T-helper 1 cell (primary cell): Measurements from ENCODE around the gene PARK7.
"Not testable (repeated sequence)": the region's sequence is repeated elsewhere in the genome, so short reads cannot be mapped to it uniquely, and the experiment has no call there.

Experiments
- DNase-seq, 5 donors: peaks; one replicate each; pipeline ENCODE4 v3.0.0-alpha.2; 2012 to 2020

The PARK7 gene

DNA sequence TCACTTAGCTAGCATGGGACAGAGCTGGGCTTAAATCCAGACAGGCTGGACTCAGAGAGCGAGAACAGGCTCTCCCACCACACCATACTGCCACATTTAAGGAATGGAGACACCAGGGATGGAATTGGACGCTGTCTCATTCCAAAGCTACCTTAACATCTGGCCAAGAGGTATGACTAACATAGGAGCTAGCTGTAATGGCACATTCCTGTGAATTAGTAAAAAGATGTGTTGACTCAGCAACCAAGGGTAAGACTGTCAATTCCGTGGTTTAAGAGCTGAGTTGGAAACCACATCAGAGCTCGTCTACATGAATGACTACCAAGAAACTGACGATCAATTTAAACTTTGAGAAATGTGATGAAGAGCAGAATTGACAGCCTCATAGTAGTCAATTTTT is 12.6 kb upstream of the PARK7 start:
- DNase-seq, result peak in 1 of 5 donors; percentile 87

DNA sequence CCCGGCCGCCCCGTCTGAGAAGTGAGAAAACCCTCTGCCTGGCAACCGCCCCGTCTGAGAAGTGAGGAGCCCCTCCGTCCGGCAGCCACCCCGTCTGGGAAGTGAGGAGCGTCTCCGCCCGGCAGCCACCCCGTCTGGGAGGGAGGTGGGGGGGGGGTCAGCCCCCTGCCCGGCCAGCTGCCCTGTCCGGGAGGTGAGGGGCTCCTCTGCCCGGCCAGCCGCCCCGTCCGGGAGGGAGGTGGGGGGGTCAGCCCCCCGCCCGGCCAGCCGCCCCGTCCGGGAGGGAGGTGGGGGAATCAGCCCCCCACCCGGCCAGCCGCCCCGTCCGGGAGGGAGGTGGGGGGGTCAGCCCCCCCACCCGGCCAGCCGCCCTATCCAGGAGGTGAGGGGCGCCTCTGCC is 8.7 kb upstream of the PARK7 start:
- not testable (repeated sequence) for DNase-seq

DNA sequence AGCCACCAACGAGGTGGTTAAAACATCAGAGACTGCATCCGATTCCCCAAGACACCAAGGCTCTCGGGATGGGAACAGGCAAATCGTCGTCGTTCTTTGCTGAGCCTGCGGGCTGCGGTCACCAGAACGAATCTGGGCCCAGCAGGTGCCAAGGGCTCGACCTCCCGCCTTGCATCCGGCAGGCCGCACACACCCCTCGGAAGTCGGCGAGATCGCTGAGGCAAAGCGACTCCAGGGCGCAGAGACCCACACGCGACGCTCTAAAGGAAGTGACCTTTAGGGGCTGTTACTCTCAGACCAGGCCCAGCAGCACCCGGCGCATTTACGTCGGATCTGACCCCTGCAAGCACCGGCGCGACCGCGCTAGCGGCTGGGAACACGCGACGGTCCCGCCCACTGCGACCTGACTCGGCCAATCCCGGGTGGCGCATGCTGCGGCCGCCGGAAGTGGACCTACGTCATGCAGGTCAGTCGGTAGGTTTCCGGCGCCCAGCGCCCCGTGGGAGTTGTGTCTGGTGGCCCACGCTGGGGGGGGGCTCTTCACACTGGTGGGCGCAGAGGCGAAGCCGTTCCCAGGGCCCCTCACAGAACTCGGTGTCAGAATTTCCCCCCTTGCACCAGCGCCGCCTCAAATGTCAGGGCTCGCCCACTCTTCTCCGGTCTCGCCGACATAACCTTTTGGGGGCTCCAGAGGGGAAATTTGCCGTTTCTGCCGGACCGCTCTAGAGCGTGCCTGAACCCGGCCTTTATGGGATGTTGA is 7.5 kb upstream of the PARK7 start:
- peak; percentile 56 to 92 (median 61) for DNase-seq

DNA sequence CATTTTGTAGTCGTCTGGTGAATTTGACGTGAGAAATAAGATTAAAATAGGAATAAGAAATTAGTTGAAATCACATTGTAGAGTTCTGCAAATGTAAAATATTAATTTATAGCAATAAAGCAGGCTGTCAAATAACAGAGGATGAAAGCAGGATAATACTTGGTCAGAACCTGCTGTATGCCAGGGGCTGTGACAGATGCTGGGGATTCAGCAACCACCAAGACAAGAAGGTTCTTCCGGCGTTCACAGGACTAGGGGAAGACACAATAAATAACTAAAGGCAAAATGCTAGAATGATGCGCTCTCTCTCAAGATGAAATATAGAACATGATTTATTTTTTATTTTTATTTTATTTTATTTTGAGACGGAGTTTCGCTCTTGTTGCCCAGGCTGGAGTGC is 6.8 kb upstream of the PARK7 start:
- no peak for DNase-seq

DNA sequence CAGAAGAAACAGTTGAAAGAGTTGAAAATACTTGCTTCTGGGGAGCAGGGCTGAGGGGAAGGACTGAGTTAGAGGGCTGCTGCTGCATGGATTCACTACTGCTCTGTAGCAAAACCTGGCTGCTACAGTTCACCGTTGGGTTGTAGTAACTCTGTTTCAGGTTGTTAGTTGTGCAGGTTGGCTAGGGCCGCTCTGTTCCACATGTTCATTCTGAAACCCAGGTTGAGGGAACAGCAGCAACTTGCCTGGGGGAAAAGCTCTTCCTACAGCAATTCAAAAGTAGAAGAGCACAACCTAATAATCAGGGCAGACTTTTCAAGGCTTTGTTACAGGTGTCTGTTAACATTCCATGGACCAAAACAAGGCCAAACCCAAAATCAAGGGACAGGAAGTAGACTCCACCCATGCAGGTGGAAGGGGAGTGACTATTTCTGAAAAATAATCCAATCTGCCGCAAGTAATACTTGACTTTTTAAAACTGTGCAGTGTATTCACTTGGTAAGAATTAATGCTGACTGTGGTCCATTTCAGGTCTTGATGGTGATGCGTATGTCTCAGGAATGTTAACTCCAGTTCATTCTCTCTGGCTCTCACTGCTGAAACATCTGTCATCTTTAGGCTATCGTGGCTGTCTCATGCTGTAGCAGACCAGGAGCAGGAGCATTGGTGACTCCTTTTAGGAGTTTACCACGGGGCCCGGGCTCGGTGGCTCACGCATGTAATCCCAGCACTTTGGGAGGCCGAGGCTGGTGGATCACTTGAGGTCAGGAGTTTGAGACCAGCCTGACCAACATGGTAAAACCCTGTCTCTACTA is 5.1 kb upstream of the PARK7 start:
- no peak for DNase-seq

DNA sequence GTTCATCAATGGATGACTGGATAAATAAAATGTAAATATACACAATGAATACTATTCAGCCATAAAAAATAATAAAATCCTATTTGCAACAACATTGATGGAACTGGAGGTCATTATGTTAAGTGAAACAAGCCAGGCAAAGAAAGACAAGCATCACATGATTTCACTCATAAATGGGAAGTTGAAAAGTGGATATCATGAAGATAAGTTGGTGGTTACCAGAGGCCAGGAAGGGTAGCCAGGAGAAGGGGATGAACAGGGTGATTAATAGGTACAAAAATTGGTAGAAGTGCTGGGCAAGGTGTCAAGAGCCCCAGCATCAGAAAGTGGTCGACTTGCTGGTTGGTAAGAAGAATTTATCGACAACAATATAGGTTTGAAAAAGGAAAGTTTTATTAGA is 1.3 kb upstream of the PARK7 start:
- no peak for DNase-seq

DNA sequence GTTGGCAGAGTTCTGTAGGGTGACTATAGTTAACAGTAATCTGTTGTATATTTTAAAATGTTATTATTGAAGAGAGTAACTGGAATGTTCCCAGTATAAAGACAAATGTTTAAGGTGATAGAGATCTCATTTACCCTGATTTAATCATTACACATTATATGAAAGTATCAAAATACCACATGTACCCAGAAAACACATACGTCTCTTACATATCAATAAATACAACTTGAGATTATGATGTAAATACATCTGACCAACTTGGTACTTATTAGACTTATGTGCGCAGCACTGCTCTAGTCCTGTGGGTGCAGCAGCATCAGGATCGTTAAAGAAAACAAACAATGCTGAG is 670 bp upstream of the PARK7 start:
- DNase-seq, result no peak

DNA sequence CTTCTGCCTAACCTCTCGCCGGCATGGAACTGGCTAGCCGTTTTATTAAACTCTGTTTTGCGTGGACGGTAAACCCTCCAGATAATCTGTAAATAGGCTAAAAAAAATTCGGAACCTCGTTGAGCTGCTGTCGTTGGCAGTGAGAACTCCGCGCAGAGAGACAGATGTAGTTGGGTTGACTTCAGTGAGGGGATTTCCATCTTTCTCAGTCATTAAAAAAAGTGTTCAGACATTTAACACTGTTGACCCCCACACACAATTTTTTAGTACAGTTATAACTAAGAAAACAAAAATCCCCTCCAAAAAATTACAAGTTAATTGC is 464 bp downstream of the PARK7 start:
- DNase-seq, result peak in 2 of 5 donors; percentile 21 to 31

DNA sequence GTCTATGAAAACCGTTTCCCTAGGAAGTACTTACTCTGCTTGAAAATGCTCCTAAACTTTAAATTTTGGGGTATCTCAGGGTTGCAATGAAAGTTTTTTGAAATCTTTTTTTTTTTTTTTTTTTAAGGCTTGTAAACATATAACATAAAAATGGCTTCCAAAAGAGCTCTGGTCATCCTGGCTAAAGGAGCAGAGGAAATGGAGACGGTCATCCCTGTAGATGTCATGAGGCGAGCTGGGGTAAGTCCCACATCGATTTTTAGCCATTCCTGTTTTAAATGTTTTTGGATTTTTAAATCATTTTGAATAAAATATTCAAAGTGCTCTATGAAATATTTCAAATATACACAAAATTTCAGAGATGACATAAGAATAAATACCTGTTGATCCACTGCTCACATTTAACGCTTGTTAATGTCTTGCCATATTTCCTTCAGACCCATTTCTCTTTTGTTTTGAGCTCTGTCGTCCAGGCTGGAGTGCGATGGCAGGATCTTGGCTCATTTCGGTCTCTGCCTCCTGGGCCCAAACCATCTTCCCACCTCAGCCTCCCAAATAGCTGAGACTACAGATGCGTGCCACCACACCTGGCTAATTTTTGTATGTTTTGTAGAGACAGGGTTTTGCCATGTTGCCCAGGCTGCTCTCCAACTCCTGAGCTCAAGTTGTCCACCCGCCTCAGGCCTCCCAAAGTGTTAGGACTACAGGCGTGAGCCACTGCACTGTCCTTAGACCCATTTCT is 1.3 kb downstream of the PARK7 start:
- no peak for DNase-seq

DNA sequence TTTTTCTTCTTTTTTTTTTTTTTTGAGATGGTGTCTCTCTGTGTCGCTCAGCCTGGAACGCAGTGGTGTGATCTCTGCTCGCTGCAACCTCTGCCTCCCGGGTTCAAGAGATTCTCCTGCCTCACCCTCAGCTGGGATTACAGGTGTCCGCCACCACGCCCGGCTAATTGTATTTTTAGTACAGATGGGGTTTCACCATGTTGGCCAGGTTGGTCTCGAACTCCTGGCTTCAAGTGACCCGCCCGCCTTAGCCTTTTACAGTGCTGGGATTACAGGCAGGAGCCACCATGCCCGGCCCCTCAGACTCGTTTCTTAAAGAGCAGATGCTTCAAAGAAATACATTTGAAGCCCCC is 1.8 kb downstream of the PARK7 start:
- DNase-seq, result not testable (repeated sequence)

DNA sequence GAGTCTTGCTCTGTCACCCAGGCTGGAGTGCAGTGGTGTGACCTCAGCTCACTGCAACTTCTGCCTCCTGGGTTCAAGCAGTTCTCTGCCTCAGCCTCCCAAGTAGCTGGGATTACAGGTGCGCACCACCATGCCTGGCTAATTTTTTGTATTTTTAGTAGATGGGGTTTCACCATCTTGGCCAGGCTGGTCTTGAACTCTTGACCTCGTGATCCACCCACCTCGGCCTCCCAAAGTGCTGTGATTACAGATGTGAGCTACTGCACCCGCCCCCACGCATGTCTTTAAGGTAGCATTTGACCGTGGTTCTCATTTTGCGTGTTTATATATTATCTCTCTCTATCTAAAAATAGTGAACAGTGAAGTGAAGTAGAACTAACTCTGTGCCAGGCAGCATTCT is 2.3 kb downstream of the PARK7 start:
- DNase-seq, result not testable (repeated sequence)

DNA sequence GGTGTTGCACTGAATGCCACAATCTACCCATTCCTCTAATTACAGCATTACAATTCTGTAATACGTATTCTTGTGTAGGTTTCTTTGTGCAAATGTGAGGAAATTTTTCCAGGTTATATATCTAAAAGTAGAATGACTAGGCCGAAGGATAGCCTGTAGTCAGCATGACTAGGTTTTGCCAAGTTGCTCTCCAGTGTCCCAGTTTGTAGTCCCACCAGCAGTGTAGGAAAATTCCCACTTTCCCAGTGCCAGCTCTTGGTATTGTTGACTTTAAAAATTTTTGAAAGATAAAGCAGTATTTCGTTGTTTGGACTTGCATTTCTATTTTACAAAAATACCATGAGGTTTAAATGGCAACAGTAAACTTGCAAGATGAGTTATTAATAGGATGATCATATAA is 3.0 kb downstream of the PARK7 start:
- no peak for DNase-seq

DNA sequence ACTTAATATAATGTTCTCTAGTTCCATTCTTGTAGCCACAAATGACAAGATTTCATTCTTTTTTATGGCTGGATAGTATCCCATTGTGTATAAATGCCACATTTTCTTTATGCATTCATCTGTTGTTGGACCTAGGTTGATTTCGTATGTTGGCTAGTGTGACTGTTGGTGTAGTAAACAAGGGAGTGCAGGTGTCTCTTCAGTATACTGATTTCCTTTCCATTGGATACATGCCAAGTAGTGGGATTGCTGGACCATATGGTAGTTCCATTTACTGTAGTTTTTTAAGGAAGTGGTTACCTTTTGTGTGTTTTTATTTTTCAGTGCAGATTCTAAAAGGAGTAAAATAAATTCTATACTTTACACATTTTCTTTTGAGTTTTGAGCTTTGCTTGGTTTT is 5.7 kb downstream of the PARK7 start:
- DNase-seq, result no peak

DNA sequence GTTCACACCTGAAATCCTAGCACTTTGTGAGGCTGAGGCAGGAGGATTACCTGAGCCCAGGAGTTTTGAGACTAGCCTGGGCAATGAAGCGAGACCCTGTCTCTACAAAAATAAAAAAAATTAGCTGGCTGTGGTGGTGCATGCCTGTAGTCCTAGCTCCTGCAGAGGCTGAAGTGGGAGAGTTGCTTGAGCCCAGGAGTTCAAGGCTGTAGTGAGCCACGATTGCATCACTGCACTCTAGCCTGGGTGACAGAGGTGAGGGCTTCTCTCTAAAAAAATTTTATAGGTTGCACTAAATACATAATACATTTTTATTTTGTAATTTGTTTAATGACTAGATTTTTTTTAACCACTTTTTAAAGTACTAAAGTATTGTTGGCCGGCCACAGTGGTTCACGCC is 6.1 kb downstream of the PARK7 start:
- DNase-seq, result no peak

DNA sequence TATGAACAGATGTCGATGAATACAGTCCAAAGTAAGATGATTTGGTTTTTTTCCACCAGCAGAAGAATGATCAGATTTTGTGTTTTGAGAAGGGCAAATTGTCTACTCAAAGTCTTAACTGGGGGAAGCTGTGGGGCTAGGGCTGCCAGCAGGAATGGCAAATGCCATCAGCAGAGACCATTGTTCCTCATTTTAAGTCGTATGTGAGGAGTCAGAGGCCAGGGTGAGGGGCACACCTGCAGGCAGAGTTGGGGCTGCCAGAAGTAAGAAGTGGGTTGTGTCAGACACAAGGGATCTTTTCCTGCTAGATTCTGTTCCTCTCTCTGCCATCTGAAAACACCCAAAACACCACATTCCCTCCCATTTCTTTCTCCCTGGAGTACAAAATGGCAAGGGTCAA is 8.7 kb downstream of the PARK7 start:
- DNase-seq, result no peak

DNA sequence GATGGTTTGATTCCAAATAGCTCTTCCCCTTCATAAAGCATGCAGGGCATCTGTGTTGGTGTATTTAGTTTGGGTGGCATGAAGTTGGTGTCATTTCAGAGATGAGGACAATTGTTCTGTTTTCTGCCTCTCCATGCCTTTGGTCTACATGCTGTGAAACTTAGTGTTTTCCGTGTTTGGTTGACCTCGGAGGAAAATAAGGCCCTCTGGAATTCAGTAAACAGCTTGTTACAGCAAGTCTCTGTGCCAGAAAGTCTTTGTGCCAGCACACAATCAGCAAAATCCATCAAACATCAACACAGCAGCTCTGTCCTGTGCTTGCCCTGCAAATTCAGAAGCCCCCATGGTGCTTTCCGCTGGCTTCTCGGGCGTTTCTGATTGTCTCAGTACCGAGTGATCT is 9.5 kb downstream of the PARK7 start:
- DNase-seq, result no peak

DNA sequence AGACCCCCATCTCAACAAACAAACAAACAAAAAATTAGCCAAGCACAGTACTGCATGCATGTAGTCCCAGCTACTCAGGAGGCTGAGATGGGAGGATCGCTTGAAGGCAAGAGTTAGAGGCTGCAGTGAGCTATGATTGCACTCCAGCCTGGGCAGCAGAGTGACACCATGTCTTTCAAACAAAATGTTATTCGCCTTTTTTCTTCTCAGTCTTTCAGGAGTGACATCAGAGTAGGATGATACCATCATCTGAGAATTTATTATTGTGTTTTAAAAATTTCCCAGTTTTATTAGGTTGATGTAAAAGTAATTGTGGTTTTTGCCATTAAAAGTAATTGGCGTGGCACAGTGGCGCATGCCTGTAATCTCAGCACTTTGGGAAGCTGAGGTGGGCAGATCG is 10.8 kb downstream of the PARK7 start:
- no peak for DNase-seq

DNA sequence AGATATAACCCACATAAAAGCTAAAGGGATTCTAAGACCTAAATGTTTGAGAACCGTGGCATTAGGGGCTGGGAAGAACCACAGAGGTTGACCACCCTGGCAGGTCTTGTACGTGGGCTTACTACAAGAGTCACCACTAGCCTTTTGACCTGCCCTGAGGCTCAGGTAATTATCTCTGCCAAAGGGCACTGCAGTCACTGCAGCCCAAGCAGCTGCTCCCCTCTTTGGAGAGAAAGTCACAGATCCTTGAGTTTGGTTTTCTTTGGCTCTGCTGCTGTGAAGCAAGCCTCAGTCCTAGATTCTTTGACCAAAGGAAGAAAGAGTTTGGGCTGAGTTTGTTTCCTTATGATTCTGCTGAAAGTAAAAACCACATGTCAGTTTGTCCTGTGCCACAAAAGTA is 11.6 kb downstream of the PARK7 start:
- no peak for DNase-seq

DNA sequence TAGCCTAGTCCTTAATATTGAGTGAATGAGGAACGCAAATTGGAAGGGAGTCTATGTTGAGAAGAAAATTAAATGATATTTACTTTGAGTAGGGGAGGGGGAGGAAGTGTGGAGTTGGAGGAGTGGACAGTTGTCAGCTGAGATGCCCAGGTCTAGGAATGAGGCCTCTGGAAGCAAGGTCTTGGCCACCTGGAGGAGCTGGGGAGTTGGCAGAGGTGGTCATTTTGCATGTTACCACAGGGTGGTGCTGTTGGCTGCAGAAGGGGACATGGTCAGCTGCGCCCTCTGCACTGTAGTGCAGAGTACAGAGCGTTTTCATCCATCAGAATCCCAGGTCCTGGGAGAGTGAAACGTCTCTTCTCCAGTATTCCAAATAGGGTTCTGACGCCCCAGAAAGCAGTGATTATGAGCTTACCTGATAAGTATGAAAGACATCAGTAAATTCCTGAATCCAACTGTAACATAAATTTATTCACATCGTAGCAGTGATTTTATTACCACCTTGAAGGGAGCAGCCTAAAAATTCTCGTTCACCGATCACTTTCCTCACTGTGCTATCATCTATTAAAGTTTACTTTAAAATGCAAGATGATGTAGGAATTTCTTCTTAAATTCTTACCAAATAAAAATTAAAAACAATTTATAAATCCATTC is 13.8 kb downstream of the PARK7 start:
- peak in 1 of 5 donors; percentile 12 for DNase-seq

DNA sequence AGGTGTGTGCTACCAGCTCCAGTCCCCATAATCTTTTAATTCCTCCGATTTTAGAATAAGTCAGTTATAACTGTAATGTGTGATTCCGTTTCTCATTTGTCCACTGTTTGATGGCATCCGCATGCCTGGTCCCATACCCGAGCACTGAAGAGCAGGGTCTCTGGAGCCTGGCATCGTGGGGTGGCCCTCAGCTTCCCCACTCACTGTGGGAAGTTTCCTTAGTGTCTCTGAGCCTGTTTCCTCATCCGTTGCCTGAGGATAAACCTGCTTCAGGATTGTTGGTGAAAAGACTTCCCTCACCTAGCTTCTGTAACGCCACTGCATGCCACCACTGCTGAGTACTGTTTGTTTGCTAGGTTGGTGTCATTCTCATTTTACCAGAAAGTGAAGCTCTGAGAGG is 19.5 kb downstream of the PARK7 start:
- no peak for DNase-seq

DNA sequence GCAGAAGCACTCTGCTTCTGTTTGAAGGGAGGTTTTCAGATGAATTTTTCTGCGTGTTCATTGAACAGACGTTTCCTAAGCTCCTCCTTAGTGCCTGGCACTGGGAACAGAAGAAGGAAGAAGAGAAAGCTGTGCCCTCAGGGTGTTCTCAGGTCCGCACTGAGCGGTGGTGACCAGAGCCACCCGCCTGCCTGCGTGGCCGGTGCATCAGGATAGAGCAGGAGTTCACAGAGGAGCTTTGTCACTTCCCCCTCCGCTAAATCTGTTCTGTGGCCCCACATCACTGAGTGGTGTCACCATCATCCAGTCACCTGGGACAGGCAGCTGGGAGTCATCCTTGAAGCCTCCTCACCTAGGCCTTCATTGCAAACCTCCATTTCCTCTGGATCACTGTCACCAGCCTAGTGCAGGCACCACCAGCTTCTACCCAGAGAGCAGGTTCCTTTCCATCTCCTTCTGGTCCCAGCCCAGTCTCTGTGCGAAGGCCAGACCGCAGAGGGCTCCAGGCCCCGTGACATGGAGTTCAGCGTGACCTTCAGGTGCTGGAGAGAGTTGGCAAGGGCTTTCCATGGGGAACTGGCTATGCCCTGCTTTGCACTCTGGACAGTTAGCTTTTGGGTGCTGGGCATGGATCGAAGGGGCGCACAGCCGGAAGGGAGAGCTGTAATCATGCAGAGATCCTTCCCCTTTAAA is 21.7 kb downstream of the PARK7 start:
- DNase-seq, result no peak

DNA sequence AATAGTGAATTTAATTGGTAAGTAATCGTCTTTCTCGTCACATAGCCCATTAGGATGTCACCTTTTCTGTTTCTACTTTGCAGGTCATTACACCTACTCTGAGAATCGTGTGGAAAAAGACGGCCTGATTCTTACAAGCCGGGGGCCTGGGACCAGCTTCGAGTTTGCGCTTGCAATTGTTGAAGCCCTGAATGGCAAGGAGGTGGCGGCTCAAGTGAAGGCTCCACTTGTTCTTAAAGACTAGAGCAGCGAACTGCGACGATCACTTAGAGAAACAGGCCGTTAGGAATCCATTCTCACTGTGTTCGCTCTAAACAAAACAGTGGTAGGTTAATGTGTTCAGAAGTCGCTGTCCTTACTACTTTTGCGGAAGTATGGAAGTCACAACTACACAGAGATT is 23.3 kb downstream of the PARK7 start:
- DNase-seq, result no peak
